GM06990 (cell line): Measurements from ENCODE around the gene GGT1.
A peak's percentile ranks its signal among the peaks of the same experiment; 100 is the strongest.
"Not testable (repeated sequence)": the region's sequence is repeated elsewhere in the genome, so short reads cannot be mapped to it uniquely, and the experiment has no call there.

Experiments used
- DNase-seq: peaks from one replicate; pipeline ENCODE4 v3.0.0-alpha.2; 2011; ENCODE audit not compliant: insufficient read length; ENCODE audit errors: extremely low read depth
- H3K27me3 ChIP-seq: replicated peaks from 2 replicates; pipeline ENCODE4 v1.6.0; 2011; ENCODE audit warnings: low read length; ENCODE audit not compliant: control insufficient read depth, insufficient read depth
- H3K36me3 ChIP-seq: 2 replicates; pipeline ENCODE4 v1.5.1; 2011; ENCODE audit warnings: low read length; ENCODE audit not compliant: control insufficient read depth, insufficient read depth
- H3K4me3 ChIP-seq: replicated peaks from 2 replicates; pipeline ENCODE4 v1.5.1; 2011; ENCODE audit warnings: low read depth, mild to moderate bottlenecking, control low read depth, low read length
- TF ChIP-seq, protein P1 (sequence below): IDR thresholded peaks from 2 replicates; pipeline ENCODE4 v1.5.1; 2011; ENCODE audit warnings: low read length, control low read depth, mild to moderate bottlenecking, inconsistent platforms; ENCODE audit not compliant: insufficient read depth, poor library complexity, severe bottlenecking

GGT1 gene

DNA sequence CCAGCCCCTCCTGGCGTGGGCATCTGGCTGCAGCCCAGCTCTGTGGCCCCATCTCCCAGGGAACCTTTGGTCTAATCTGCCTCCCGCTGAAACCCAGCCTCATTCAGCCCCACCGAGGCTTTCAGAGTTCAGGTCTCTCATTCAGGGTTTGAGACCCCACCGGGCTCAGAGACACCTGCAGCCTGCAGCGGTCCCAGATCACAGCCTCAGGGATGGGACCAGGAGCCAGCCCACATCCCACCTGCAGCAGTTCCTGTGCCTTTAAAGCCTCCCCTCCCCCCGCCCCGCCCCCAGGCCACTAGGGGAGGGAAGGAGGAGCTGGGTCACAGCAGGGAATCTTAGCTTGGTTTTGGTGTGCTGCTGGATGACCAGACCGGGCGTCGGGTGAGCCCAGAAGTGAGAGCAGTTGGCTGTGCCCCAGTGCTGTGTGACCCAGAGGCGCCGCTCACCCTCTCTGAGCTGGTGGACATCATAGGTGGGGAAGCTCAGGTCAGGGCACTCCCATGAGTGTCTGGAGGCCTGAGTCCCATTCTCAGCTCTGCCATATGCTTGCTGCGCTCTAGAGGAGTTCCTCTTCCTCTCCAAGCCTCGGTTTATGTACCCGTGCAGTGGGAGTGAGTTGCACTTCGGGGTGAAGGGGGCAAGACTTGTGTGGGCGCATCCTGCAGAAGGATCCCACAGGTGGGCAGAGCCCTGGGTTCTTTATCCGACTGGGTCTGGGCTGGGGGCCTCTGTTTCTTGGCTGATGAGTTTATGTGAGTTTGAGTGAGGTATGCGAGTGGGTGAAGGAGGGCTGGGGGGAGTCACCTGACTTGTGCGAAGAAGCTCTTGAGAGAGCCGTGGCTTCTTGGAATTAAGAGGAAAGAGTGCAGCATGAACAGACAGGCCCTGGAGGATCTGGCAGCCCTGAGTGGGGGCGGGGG lies at the start of gene GGT1:
Gene GGT1 (plus strand): TSS at position 347 of the 923 bp plus-strand sequence. CDS start 7,889 bp downstream, outside the sequence.
- H3K4me3 ChIP-seq, H3K27me3 ChIP-seq, H3K36me3 ChIP-seq, DNase-seq: not testable (repeated sequence)

DNA sequence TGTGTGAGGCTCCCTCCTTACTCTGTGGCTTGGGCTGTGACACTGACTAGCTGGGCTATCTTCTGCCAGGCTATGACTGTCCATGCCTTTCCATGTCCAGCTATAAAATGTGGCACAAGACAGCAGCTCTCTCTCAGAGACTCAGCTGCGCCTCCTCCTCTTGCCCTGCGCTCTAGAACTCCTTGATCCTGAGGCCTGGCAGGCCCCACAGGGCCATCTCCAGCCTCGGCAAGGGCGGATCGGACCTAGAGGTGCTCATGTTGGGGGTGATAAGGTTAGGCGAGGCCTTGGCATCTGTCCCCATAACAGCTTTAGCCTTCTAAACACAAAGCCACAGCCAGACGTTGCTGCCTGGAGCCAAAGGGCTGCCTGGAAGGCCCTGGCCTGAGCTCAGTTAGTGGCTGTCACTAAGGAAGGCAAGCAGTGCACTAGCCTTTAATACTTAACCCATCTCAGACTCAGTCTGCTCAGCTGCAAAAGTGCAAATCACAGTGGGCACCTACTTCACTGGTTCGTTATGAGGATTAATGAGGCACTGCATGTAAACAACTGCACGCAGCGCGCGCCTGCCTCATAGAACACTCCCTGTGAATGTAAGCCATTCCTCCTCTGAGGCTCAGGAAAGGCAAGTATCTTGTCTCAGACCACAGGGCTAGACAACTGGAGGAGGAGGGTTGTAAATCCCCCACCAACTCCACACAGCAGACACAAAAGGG lies 49.2 kb upstream of the GGT1 start:
- H3K4me3 ChIP-seq = peak overlapping the region; percentile 96
- TF ChIP-seq, protein P1, sequence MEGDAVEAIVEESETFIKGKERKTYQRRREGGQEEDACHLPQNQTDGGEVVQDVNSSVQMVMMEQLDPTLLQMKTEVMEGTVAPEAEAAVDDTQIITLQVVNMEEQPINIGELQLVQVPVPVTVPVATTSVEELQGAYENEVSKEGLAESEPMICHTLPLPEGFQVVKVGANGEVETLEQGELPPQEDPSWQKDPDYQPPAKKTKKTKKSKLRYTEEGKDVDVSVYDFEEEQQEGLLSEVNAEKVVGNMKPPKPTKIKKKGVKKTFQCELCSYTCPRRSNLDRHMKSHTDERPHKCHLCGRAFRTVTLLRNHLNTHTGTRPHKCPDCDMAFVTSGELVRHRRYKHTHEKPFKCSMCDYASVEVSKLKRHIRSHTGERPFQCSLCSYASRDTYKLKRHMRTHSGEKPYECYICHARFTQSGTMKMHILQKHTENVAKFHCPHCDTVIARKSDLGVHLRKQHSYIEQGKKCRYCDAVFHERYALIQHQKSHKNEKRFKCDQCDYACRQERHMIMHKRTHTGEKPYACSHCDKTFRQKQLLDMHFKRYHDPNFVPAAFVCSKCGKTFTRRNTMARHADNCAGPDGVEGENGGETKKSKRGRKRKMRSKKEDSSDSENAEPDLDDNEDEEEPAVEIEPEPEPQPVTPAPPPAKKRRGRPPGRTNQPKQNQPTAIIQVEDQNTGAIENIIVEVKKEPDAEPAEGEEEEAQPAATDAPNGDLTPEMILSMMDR = no peak
- H3K36me3 ChIP-seq = peaks cover 26% of the 10 kb centered on the region
- DNase-seq = no peak
- H3K27me3 ChIP-seq = no peaks in the 10 kb centered on the region

DNA sequence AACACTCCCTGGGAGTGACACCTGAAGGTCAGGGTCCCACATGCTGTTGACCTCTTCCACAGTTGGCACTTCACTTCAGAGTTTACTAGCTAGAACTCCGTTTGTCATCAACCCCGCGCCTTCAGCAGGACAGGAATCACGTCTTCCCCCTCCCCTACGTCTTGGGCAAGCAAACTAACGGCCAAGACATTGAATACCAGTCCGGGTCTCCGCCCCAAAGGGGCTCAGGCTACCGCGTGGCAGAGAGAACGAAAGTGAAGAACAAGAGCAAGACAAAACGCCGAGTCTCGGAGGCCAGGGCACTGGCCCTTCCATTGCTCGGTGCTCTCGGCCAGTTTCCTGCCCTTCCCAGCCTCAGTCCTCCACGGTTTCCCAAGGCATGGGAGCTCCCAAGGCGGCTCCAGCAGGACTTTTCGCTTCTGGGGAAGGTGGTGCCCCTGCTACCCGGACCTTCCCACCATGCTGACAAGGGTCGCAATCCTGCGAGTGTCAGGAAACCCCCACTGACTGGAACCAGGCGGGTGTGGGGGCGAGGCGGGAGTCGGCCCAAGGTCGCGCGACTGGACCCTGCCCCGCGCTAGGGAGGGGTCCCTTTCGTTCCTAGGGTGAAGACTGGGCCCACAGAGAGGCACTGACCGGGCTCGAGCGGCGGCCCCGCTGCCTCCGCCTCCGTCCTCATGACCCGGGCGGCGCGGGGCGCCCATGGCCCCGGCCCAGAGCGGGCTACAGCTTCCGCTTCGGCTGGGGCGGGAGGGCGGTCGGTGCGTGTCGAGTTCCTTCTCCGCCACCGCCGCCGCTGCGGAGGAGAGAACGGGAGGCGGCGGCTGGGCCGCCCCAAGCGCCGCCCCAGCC lies 48.5 kb upstream of the GGT1 start, which contains the start of gene GUCD1:
Gene GUCD1 (minus strand): TSS at position 826 of the 852 bp plus-strand sequence. CDS start 147 bp downstream, at position 679.
- Histone ChIP-seq H3K36me3 (peaks cover 25% of the 10 kb centered on the region), H3K27me3 (no peaks in the 10 kb centered on the region), H3K4me3 (peak within 1 kb of the TSS; percentile 97)
- DNase-seq = peak; percentile 46
- TF ChIP-seq, protein P1 = no peak

DNA sequence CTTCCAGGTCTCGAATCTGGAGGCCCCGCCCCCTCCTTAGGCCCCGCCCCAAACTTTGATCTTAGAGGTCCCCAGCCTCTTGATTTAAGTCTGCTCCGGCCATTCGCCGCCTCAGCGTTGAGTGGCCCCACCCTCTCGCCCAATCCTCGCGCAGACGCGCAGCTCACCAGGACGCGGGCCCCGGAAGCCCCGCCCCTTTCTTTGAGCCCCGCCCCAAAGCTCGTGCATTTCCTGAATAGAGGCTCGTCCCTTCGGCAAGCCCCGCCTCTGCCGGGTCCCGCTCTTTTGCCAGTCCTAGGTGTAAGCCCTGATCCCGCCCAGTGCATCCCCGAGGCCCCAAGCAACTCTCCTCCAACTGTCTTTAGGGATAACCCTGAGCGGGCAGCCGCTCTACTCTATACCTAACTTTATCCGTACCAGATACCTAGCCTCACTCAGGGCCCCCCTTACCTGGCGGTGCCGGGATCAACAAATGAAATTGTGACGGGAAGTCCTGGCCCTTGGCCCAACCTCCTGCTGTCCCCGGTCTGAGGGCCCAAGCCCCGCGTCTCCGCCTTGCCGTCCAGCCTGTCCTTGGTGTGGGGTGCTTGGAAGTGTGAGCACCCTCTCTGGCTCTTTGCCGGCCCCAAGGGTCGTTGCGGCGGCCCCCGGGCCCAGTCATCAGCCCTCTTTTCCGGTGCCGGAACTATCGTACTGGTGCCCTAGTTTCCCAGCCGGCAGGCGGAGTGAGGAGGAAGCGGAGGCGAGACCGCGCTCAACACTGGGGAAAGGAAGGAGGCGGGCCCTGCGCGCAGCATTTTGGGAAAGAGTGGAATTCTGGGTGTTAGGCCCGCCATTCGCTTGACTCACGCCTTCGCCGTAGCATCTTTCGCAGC lies 47.6 kb upstream of the GGT1 start, which contains the start of gene SNRPD3:
Gene SNRPD3 (plus strand): TSS at position 835 of the 875 bp plus-strand sequence. CDS start 1,676 bp downstream, outside the sequence.
- no peaks in the 10 kb centered on the region for H3K27me3 ChIP-seq
- DNase-seq = peak; percentile 99
- peaks cover 18% of the 10 kb centered on the region for H3K36me3 ChIP-seq
- H3K4me3 ChIP-seq = peak within 1 kb of the TSS; percentile 97
- TF ChIP-seq, protein P1 = no peak

DNA sequence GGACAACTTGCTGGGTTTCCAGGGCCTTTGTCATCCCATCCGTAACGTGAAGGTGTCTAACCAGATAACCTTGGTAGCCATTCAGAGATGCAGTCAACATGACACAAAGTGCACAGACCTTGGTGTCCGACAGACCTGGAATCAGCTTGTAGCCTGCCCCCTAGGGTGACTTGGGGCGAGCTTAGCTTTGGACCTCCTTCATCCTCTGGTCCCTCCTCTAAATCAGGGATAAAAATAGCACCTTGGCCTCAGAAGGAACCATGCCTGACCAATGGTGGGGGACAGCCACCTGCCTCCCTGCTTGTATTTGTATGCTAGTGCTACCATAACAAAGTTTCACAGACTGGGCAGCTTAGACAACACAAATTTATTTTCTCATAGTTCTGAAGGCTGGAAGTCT lies 43.5 kb upstream of the GGT1 start:
- TF ChIP-seq, protein P1 = no peak
- no peak for DNase-seq
- H3K36me3 ChIP-seq = peaks cover 19% of the 10 kb centered on the region
- H3K4me3 ChIP-seq = no peak overlapping the region
- no peaks in the 10 kb centered on the region for H3K27me3 ChIP-seq
